HG02885 (cell line): ENCODE data around the gene SLC2A11.
"Not testable (repeated sequence)": the region's sequence is repeated elsewhere in the genome, so short reads cannot be mapped to it uniquely, and the experiment has no call there.

Experiments used
- ATAC-seq: cut with Tn5 transposase; IDR thresholded peaks from one replicate; pipeline ENCODE4 v1.9.1; 2021; ENCODE audit warnings: mild to moderate bottlenecking; ENCODE audit not compliant: unreplicated experiment, poor library complexity

The SLC2A11 gene

GRCh38 chr22:23904573-23905254 lies 47.0 kb downstream of the SLC2A11 start:
- no peak for ATAC-seq

DNA sequence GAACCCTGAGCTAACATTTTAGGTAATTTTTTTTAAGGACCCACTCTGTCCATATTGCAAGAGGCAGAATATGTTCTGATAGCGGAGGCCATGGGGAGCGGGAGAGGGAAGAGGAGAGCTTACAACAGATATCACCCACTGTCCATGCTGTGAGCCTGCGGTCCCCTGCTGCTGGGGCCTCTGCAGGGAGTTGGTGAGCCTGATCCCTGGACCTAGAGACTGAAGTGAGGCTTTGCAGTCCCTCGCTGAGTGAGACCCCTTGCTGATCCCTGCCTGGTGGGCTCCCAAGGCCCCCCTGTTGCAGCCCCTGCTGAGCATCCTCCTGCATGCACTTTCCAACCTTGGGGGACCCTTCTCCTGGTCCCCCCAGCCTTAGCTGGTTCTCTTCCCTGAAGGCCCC lies 49.0 kb downstream of the SLC2A11 start:
- no peak for ATAC-seq

- ATAC-seq, result not testable (repeated sequence)
These were observed 49.7 kb downstream of the SLC2A11 start for GRCh38 chr22:23907423-23907822.

- ATAC-seq, result no peak
These were observed 51.0 kb downstream of the SLC2A11 start for GRCh38 chr22:23908587-23909205.

- ATAC-seq, result no peak
These were observed 51.7 kb downstream of the SLC2A11 start for GRCh38 chr22:23909296-23909898.

DNA sequence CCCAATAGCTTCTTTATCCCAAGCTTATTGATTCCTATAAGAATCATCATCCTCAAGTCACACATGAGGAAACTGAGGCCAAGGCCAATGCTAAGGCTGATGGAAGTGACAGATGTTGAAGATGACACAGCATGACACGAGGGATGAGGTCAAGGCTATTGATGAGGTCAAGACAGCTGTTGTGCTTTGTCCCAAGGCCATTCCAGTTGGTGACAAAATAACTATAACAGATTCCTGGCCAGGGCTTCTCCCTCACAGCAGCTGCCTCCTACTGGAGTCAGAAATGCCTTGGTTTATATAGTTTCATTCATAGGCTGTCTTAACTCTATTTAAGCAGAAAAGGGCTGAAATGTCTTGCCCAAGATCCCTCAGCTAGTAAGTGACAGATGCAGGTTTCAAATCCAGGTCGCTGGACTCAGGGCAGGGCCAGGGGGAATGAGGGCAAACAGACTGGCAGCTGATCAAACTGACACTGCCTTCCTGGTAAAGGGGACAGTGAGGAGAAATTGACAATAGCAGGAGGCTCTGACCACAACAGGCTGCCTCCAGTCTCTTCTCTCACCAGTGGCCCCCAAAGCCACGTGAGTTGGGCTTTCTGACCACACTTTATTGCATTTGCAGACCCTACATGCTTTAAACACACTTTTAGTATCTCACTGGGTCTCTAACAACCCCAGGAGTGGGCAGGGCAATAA lies 53.0 kb downstream of the SLC2A11 start:
- no peak for ATAC-seq

DNA sequence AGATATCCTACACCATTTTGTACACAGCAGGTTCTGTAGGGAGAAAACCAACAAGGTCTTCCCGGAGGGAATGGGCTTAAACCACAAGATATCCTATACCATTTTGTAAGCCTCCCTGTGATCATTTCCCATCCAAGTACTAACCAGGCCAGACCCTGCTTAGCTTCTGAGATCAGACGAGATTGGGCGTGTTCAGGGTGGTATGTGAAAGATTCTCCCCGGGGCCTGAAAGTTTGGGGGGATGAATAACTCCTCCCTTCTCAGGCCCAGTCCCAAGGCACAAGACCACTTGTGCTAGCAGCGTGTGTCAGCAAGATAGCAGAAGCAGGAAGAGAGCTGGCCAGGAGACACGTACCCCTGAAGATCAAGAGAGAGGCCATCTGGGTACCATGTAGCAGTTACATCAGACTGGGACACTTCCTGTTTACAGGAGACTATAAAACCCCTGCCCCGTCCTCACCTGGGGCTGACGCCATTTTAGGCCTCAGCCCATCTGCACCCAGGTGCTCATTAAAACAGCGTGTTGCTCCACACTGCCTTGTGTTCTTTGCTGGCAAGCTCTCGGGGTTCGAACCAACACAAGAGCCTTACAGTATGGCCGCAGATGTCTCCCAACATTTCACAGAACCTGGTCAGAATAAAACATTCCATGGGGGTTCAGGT lies 53.8 kb downstream of the SLC2A11 start:
- ATAC-seq, result no peak

DNA sequence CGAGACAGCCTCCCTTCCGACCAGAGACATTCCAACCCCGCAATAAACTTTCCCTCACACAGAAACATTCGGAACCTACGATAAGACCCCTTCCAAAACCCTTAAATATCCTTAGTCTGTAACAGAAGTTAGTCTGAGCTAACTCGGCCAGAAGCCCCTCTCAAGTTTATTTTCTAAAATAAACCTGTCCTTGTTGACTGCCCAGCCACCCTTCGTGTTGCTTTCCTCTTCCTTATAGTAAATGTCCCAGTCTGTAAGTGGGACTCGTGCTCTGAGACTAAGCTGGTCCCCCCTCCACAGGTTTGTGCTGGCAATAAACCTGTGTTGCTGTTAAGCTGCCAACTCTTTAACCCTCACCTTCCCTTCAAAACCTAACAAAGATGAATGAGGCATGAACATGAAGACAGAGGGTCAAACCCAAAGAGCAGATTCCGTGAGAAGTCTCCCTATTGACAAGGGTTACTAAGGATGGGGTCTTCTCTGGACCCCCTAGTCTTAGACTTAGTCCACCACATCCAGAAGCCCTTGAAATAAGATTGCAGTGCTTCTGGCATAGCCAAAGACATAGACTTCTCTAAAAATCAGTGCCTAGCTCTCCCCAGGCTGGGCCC lies 54.7 kb downstream of the SLC2A11 start:
- no peak for ATAC-seq

GRCh38 chr22:23913306-23913660 lies 55.6 kb downstream of the SLC2A11 start:
- ATAC-seq, result no peak

DNA sequence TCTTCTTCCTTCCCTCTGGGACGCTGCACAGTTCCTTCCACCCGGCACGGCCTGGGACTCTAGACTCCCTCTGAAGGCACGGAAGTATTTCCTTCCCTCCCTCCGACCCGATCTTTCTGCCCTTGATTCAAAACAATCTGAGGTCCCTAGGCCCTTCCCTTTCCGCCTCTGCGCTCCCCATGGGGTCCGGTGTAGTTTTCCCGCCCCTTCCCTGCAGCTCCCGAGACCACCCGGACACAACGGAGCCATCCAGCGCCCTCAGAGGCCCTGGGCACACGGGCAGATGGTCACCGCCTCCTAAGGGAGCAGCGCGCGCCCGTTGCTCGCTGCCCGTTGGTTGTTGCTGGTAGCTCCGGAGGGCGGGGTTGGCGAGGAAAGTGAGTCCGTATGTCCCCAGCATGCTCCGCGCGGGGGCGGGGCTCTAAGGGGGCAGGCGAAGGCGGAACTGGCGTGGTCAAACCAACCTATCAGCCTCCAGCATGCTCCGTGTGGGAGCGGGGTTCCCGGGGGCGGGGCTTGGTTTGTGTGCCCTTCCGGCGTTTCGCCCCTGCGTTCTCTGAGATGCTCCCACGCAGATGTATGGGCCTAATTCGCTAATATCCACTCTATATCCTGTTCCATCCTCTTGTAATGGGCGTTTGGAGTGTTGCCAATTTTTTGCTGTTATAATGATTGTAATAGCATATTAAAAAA lies 56.1 kb downstream of the SLC2A11 start:
- ATAC-seq, result peak; percentile 97

- no peak for ATAC-seq
These were observed 57.6 kb downstream of the SLC2A11 start for GRCh38 chr22:23915290-23915689.

DNA sequence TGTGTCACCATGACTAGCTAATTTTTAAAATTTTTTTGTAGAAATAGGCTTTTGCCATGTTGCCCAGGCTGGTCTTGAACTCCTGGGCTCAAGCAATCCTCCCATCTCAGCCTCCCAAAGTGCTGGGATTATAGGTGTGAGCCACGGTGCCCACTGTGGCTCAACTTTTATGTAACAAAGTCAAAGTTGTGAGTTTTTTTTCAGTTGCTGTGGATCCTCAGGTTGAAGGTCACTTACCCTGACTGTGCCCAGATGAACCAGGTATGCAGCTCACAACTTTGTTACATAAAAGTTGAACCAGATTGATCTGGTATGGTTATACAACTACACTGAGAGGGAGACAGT lies 62.6 kb downstream of the SLC2A11 start:
- ATAC-seq, result not testable (repeated sequence)

- ATAC-seq, result not testable (repeated sequence)
These were observed 64.0 kb downstream of the SLC2A11 start for GRCh38 chr22:23921586-23922201.

DNA sequence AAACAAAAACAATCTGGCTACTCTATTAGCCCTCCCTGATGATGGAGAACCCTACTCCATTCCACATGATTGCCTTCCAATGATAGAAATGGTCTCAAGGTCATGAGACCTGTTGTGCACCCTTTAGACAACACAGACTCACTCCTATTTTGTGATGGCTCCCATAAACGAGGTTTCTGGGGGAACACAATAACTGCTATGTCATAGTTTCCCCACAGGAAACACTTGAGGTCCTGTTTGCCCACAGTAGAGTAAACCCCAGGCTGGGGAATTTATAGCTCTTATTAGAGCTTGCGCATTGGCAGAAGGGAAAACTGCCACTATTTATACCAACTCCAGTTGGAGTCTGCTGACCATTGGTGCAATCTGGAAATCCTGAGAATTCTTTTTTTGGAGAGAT lies 65.2 kb downstream of the SLC2A11 start:
- no peak for ATAC-seq

DNA sequence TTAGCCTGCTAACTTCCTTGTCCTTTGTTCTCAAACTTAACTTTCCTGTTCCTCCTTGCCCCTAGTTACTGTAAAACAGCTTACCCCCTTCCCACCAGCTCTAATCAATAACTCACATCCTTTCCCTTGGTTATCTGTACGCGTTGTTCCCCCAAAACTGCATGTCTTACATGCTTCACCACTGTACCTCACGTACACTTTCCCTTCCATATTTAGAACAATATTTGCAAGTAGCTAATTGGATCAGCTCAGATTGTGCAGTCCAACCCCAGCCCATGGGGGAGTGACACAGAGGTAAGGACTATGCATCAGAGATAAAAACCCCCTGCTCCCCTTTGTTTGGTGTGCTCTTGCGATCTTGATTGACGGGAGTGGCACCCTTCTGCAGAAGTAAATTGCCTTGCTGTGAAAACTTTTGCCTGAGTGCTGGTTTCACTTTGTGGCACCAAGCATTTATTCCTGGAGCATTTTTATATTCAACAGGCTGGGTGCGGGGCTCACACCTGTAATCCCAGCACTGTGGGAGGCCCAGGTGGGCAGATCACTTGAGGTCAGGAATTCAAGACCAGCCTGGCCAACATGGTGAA lies 67.4 kb downstream of the SLC2A11 start:
- no peak for ATAC-seq

DNA sequence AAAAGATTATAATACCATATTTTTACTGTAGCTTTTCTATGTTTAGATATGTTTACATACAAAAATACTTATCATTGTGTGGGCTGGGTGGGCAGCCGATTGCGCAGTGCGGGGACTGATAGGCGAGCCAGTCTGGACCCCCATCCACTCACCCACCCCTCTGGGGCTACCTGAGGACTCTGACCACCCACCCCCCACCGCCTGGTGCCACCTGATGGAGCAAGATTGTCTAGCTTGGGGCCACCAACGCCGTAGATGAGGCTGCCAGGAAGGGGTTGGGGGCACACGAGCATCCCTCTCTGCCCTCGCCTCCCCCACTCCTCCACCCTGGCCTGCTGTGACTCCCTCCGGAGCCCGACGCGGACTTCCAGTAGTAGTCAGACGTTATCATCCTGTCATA lies 68.9 kb downstream of the SLC2A11 start:
- no peak for ATAC-seq
